Left lung (tissue), 10 donors: Measurements from ENCODE around the gene AP1G2. TPM values are rescaled to one million over a fixed set of nuclear protein-coding genes. Genes with fewer than 3 reads are reported as not detected.
"Not testable (repeated sequence)": the region's sequence is repeated elsewhere in the genome, so short reads cannot be mapped to it uniquely, and the experiment has no call there.

ENCODE experiments used
- ATAC-seq: fragments of 200-7000 bp; cut with Tn5 transposase; one replicate; pipeline ENCODE4 v1.9.1; 2020; ENCODE audit warnings: moderate library complexity
- DNase-seq, 4 donors: peaks; one replicate each; pipeline ENCODE4 v3.0.0-alpha.2; 2013 to 2020
- H3K27ac ChIP-seq, 2 donors: fragments of 200-600 bp; sonication (generic) in 1 of 2; one replicate each; pipeline versions ENCODE4 v1.5.0 to v1.8.0; 2020 to 2021
- H3K27me3 ChIP-seq, 2 donors: fragments of 200-600 bp; sonication (generic) in 1 of 2; one replicate each; pipeline versions ENCODE4 v1.5.0 to v1.8.0; 2020 to 2021
- H3K36me3 ChIP-seq, 2 donors: fragments of 200-600 bp; sonication (generic) in 1 of 2; one replicate each; pipeline versions ENCODE4 v1.5.0 to v1.8.0; 2020 to 2021
- H3K4me1 ChIP-seq, 2 donors: fragments of 200-600 bp; one replicate each; pipeline ENCODE4 v1.8.0; 2021
- H3K4me3 ChIP-seq, 2 donors: fragments of 200-600 bp; sonication (generic) in 1 of 2; one replicate each; pipeline versions ENCODE4 v1.5.0 to v1.8.0; 2020 to 2021; ENCODE audit warnings: mild to moderate bottlenecking in 1 of 2
- H3K9me3 ChIP-seq, 2 donors: fragments of 200-600 bp; sonication (generic) in 1 of 2; one replicate each; pipeline versions ENCODE4 v1.5.0 to v1.8.0; 2020 to 2021
- CTCF ChIP-seq, 2 donors: fragments of 200-600 bp; sonication (generic) in 1 of 2; IDR thresholded peaks; one replicate each; pipeline versions ENCODE4 v1.5.0 to v1.8.0; 2021; ENCODE audit warnings: antibody characterized with exemption in 2 of 2
- intact Hi-C, 2 donors: fragments of 100-400 bp; cut with DNase I; formaldehyde crosslinking; loops; one replicate each; pipeline versions ENCODE4 v1.11.2 to v1.14.2; 2022
- polyA plus RNA-seq, 6 donors: library from polyadenylated mRNA; unstranded; fragments of 120-200 nt; gene quantifications; one replicate each; pipeline ENCODE4 v1.2.1, GENCODE V29; 2013; ENCODE audit not compliant: insufficient read length in 6 of 6
- total RNA-seq, 2 donors: library from RNA; stranded (reverse); fragmentation: NEBNext Ultra II Directional; extraction: Animal tissue kit (Norgen Biotek cat#: 25700); gene quantifications; one replicate each; pipeline ENCODE4 v1.2.1, GENCODE V29; 2021
- donor health status: DM: no; HTN: yes; CAD: no.
- donor health status: DM: no; HTN: no; CAD: no.

The AP1G2 gene
- total and polyA plus RNA-seq, 8 donors = 60.6 to 121 (median 93.3) TPM

- Histone ChIP-seq H3K4me1 (peaks cover 0 to 5% of the 10 kb centered on the region in 2 donors), H3K4me3 (no peak overlapping the region), H3K27ac (no peak overlapping the region), H3K27me3 (no peaks in the 10 kb centered on the region), H3K9me3 (no peaks in the 10 kb centered on the region), H3K36me3 (no peaks in the 10 kb centered on the region)
- intact Hi-C loops = no loop called here
- ATAC-seq (peak; percentile 100), DNase-seq (peak; percentile 83 to 93 (median 88))
- TF ChIP-seq CTCF (IDR thresholded peaks at IDR 0.05) = peak; percentile 65 to 79
Observed at GRCh38 chr14:23588884-23589598, 21.4 kb upstream of the AP1G2 start.

- H3K4me3 ChIP-seq, intact Hi-C loops, ATAC-seq, H3K9me3 ChIP-seq, H3K4me1 ChIP-seq, H3K36me3 ChIP-seq, H3K27ac ChIP-seq: not testable (repeated sequence)
- DNase-seq = peak in 1 of 4 donors; percentile 53
- H3K27me3 ChIP-seq = peaks cover 0 to 31% of the 10 kb centered on the region in 2 donors
Observed at GRCh38 chr14:23584527-23585203, 17.1 kb upstream of the AP1G2 start.

GRCh38 chr14:23583761-23584526 is 16.4 kb upstream of the AP1G2 start:
- H3K27ac ChIP-seq, H3K36me3 ChIP-seq, ATAC-seq, H3K4me3 ChIP-seq, H3K4me1 ChIP-seq, DNase-seq, intact Hi-C loops, H3K9me3 ChIP-seq: not testable (repeated sequence)
- peaks cover 0 to 38% of the 10 kb centered on the region in 2 donors for H3K27me3 ChIP-seq

GRCh38 chr14:23582906-23583760 is 15.5 kb upstream of the AP1G2 start:
- DNase-seq (no peak), ATAC-seq (no peak)
- peaks cover 2 to 46% of the 10 kb centered on the region in 2 donors for H3K27me3 ChIP-seq
- H3K9me3 ChIP-seq = no peaks in the 10 kb centered on the region
- no peak for TF ChIP-seq CTCF (IDR thresholded peaks at IDR 0.05)
- no peak overlapping the region for H3K4me3 ChIP-seq
- H3K27ac ChIP-seq = no peak overlapping the region
- intact Hi-C loops = no loop called here
- H3K4me1 ChIP-seq = no peaks in the 10 kb centered on the region
- H3K36me3 ChIP-seq = no peaks in the 10 kb centered on the region

DNA sequence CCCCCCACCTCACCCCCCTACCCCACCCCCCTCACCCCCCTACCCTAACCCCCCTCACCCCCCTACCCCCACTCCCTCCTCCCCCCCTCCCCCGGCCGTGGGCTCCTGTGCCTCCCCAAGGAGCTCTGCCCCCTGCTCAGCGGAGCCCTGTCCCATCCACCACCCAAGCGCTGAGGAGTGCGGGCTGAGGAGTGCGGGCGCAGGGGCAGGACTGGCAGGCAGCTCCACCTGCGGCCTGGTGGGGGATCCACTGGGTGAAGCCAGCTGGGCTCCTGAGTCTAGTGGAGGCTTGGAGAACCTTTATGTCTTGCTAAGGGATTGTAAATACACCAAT is 13.3 kb upstream of the AP1G2 start:
- H3K4me3 ChIP-seq = no peak overlapping the region
- DNase-seq (peak in 1 of 4 donors; percentile 63), ATAC-seq (no peak)
- H3K27me3 ChIP-seq = peaks cover 23 to 68% of the 10 kb centered on the region in 2 donors
- no peak overlapping the region for H3K27ac ChIP-seq
- no peaks in the 10 kb centered on the region for H3K9me3 ChIP-seq
- intact Hi-C loops = no loop called here
- peaks cover 8 to 18% of the 10 kb centered on the region in 2 donors for H3K4me1 ChIP-seq
- TF ChIP-seq CTCF (IDR thresholded peaks at IDR 0.05) = no peak
- H3K36me3 ChIP-seq = no peaks in the 10 kb centered on the region
